HCT116 (cell line): ENCODE measurements around the gene DTD1. TPM values are rescaled to one million over a fixed set of nuclear protein-coding genes. Genes with fewer than 3 reads are reported as not detected.

Source experiments
- ATAC-seq: fragments of 200-7000 bp; cut with Tn5 transposase; 2 replicates; pipeline ENCODE4 v1.9.1; 2020; ENCODE audit warnings: mild to moderate bottlenecking, moderate library complexity
- BruUV-seq: library from RNA; stranded (reverse); fragments of 400-500 nt; replicated peaks from 2 replicates; lab custom pipeline; 2021; lab: Mats Ljungman, UMichigan
- CTCF ChIA-PET: fragments of 300-600 bp; sonication (Branson Sonifier 250); formaldehyde crosslinking; loops from one replicate; lab custom pipeline; 2021; ENCODE audit warnings: antibody characterized with exemption; lab: Charles Lee
- POLR2A ChIA-PET: fragments of 300-600, 350-600 bp; sonication (Branson Sonifier 250); formaldehyde crosslinking; loops from one replicate; lab custom pipeline; 2021; ENCODE audit warnings: antibody characterized with exemption; lab: Charles Lee
- RAD21 ChIA-PET, 2 experiments: fragments of 300-600 bp; sonication (Branson Sonifier 250); formaldehyde crosslinking; loops; one replicate each; lab custom pipeline; 2023; ENCODE audit warnings: low total read pairs in 2 of 2; ENCODE audit not compliant: uncharacterized antibody in 2 of 2, unreplicated experiment in 2 of 2, low non-redundant PET in 1 of 2; lab: Charles Lee
- DNase-seq: peaks from one replicate; pipeline ENCODE4 v3.0.0-alpha.2; 2010; ENCODE audit warnings: low read depth, low spot score
- H2AFZ ChIP-seq: fragments of 200-600 bp; shearing (Covaris generic), sonication (generic); 2 replicates; pipeline ENCODE4 v1.6.1; 2017; ENCODE audit warnings: low read depth, mixed run types, mixed read lengths, antibody characterized with exemption, low read length; ENCODE audit not compliant: poor library complexity, severe bottlenecking
- H3K27ac ChIP-seq: 2 replicates; pipeline ENCODE4 v1.5.1; 2012; ENCODE audit warnings: low read depth, low read length
- H3K27me3 ChIP-seq: fragments of 200-600 bp; sonication (generic); 2 replicates; pipeline ENCODE4 v1.6.1; 2016; ENCODE audit warnings: mixed run types, low read length, mixed read lengths; ENCODE audit not compliant: insufficient read depth
- H3K36me3 ChIP-seq, 2 experiments: fragments of 200-500 bp in 1 of 2; fragments of 200-600 bp in 1 of 2; sonication (Bioruptor generic) in 1 of 2; sonication (generic) in 1 of 2; 2 replicates each; pipeline versions ENCODE4 v1.5.1 to v1.6.1; 2014 to 2016; ENCODE audit warnings: low read length in 2 of 2, inconsistent platforms in 1 of 2, mixed read lengths in 1 of 2, mixed run types in 1 of 2; ENCODE audit not compliant: insufficient read depth in 2 of 2, control insufficient read depth in 1 of 2
- H3K4me1 ChIP-seq, 2 experiments: fragments of 200-600 bp in 1 of 2; sonication (generic) in 1 of 2; 2 replicates each; pipeline versions ENCODE4 v1.5.1 to v1.6.1; 2012 to 2017; ENCODE audit warnings: low read length in 2 of 2, inconsistent platforms in 1 of 2, mild to moderate bottlenecking in 1 of 2, mixed read lengths in 1 of 2, mixed run types in 1 of 2, moderate library complexity in 1 of 2; ENCODE audit not compliant: insufficient read depth in 2 of 2, control insufficient read depth in 1 of 2
- H3K4me2 ChIP-seq: fragments of 200-600 bp; sonication (generic); 2 replicates; pipeline ENCODE4 v1.6.1; 2017; ENCODE audit warnings: mixed run types, low read length, mixed read lengths
- H3K4me3 ChIP-seq, 2 experiments: fragments of 200-600 bp in 1 of 2; sonication (generic) in 1 of 2; replicated peaks in 1 of 2; 2 replicates each; pipeline ENCODE4 v1.5.1; 2011 to 2016; ENCODE audit warnings: low read length in 2 of 2, control low read depth in 1 of 2, low read depth in 1 of 2, mild to moderate bottlenecking in 1 of 2, mixed read lengths in 1 of 2, mixed run types in 1 of 2
- H3K79me2 ChIP-seq: fragments of 200-600 bp; sonication (generic); 2 replicates; pipeline ENCODE4 v1.6.1; 2017; ENCODE audit warnings: mild to moderate bottlenecking, mixed run types, low read length, moderate library complexity, mixed read lengths; ENCODE audit not compliant: insufficient read depth
- H3K9ac ChIP-seq: fragments of 200-600 bp; sonication (generic); 2 replicates; pipeline ENCODE4 v1.6.1; 2016; ENCODE audit warnings: low read length, mixed read lengths
- H3K9me2 ChIP-seq: fragments of 200-600 bp; sonication (generic), shearing (Covaris generic); 2 replicates; pipeline ENCODE4 v1.6.1; 2017; ENCODE audit warnings: mixed run types, mild to moderate bottlenecking, moderate library complexity; ENCODE audit not compliant: insufficient read depth
- H3K9me3 ChIP-seq, 2 experiments: fragments of 200-500 bp in 1 of 2; fragments of 200-600 bp in 1 of 2; sonication (Bioruptor generic) in 1 of 2; sonication (generic) in 1 of 2; 2 replicates each; pipeline ENCODE4 v1.6.1; 2014 to 2017; ENCODE audit warnings: low read length in 2 of 2, mixed read lengths in 2 of 2, inconsistent platforms in 1 of 2, low read depth in 1 of 2, mild to moderate bottlenecking in 1 of 2, mixed run types in 1 of 2, moderate library complexity in 1 of 2; ENCODE audit not compliant: control insufficient read depth in 1 of 2, insufficient read depth in 1 of 2
- H4K20me1 ChIP-seq: fragments of 200-600 bp; sonication (generic), shearing (Covaris generic); 2 replicates; pipeline ENCODE4 v1.6.1; 2017; ENCODE audit warnings: mixed run types, mild to moderate bottlenecking, moderate library complexity; ENCODE audit not compliant: insufficient read depth
- ATF3 ChIP-seq: IDR thresholded peaks from 2 replicates; pipeline ENCODE4 v1.6.1; 2012
- CEBPB ChIP-seq: IDR thresholded peaks from 2 replicates; pipeline ENCODE4 v1.6.1; 2012; ENCODE audit warnings: low read depth
- CTCF ChIP-seq, 3 experiments: fragments of 200-600 bp in 1 of 3; sonication (generic) in 1 of 3; IDR thresholded peaks in 2 of 3; conservative IDR thresholded peaks in 1 of 3; 2 replicates each; pipeline ENCODE4 v1.5.1; 2012 to 2017; ENCODE audit warnings: low read depth in 2 of 3, low read length in 2 of 3, antibody characterized with exemption in 1 of 3, borderline replicate concordance in 1 of 3, control low read depth in 1 of 3, mild to moderate bottlenecking in 1 of 3, mixed read lengths in 1 of 3, mixed run types in 1 of 3, moderate library complexity in 1 of 3; ENCODE audit not compliant: insufficient read depth in 1 of 3
- EGR1 ChIP-seq: IDR thresholded peaks from 2 replicates; pipeline ENCODE4 v1.6.1; 2012; ENCODE audit warnings: low read depth
- ELF1 ChIP-seq: IDR thresholded peaks from 2 replicates; pipeline ENCODE4 v1.6.1; 2012; ENCODE audit warnings: low read depth, borderline replicate concordance
- EZH2 ChIP-seq: fragments of 200-600 bp; sonication (generic); IDR thresholded peaks from 2 replicates; pipeline ENCODE4 v1.6.1; 2017; ENCODE audit warnings: antibody characterized with exemption, mixed run types
- EZH2phosphoT487 ChIP-seq: fragments of 200-600 bp; IDR thresholded peaks from 2 replicates; pipeline ENCODE4 v1.6.1; 2018; ENCODE audit warnings: antibody characterized with exemption, borderline replicate concordance
- FOSL1 ChIP-seq: IDR thresholded peaks from 2 replicates; pipeline ENCODE4 v1.6.1; 2012; ENCODE audit warnings: low read depth
- JUND ChIP-seq: IDR thresholded peaks from 2 replicates; pipeline ENCODE4 v1.6.1; 2012
- POLR2A ChIP-seq: IDR thresholded peaks from 2 replicates; pipeline ENCODE4 v1.7.0; 2011; ENCODE audit warnings: borderline replicate concordance; ENCODE audit not compliant: insufficient read depth, insufficient read length; ENCODE audit errors: extremely low read depth
- POLR2AphosphoS5 ChIP-seq: IDR thresholded peaks from 2 replicates; pipeline ENCODE4 v1.6.1; 2011; ENCODE audit warnings: mild to moderate bottlenecking, low read depth, low read length, moderate library complexity
- RAD21 ChIP-seq: IDR thresholded peaks from 2 replicates; pipeline ENCODE4 v1.6.1; 2012; ENCODE audit warnings: low read depth, mild to moderate bottlenecking
- REST ChIP-seq: IDR thresholded peaks from 2 replicates; pipeline ENCODE4 v1.6.1; 2012; ENCODE audit warnings: low read depth
- SP1 ChIP-seq: IDR thresholded peaks from 2 replicates; pipeline ENCODE4 v1.6.1; 2012; ENCODE audit warnings: low read depth
- SRF ChIP-seq: IDR thresholded peaks from 2 replicates; pipeline ENCODE4 v1.6.1; 2012; ENCODE audit warnings: low read depth
- ZNF274 ChIP-seq: fragments of 200-500 bp; sonication (Bioruptor generic); IDR thresholded peaks from 2 replicates; pipeline ENCODE4 v1.6.1; 2014; ENCODE audit warnings: mild to moderate bottlenecking, low read depth, low read length, inconsistent platforms
- intact Hi-C: fragments of 100-400 bp; cut with micrococcal nuclease; formaldehyde crosslinking; loops from 2 replicates; pipeline ENCODE4 v1.10.0; 2022
- total RNA-seq: library from RNA; stranded (reverse); gene quantifications from one replicate; pipeline ENCODE4 v1.2.1, GENCODE V29; 2021; ENCODE audit not compliant: unreplicated experiment
- TF ChIP-seq, protein P1 (sequence below): IDR thresholded peaks from 2 replicates; pipeline ENCODE4 v1.6.1; 2011; ENCODE audit warnings: mild to moderate bottlenecking, low read length, moderate library complexity; ENCODE audit not compliant: insufficient replicate concordance; ENCODE audit errors: extremely low read depth

Gene DTD1
- total RNA-seq, 1 experiment from 2014 or later = 54.5 TPM

DNA sequence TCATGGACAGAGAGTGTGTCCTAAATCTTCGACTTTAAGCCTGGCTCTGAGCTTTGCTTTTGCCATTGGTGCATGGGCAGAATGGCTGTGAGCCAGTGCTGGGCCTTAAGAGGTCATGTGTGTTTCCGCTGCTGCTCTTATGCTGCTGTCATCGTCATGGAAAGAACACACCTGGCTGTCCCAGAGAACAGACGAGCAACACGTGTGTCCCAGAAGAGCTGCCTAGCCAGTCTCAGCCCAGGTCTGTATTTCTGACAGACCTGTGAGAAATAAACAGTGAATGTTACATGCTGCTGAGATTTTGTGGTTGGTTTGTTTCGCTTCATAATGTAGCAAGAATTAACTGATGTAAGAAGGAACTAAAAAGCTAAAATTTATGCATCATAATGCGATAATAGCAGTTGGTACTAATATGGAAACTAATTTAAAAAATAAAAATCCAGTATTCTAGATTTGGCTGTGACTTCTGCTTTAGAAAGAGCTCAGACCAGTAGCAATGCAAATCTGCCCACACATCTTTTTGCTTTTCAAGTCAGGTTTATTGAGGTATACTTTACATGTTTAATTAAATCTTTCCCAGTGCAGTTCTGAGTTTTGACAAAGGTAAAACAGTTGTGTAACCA is 214.3 kb downstream of the DTD1 start:
- Histone ChIP-seq H3K4me1 (no peaks in the 10 kb centered on the region), H3K27me3 (no peaks in the 10 kb centered on the region; the same call in 1 of the 2 replicates), H3K4me2 (no peak overlapping the region), H3K27ac (no peak overlapping the region), H3K9me3 (no peaks in the 10 kb centered on the region), H3K9me2 (no peaks in the 10 kb centered on the region), H4K20me1 (no peaks in the 10 kb centered on the region), H3K36me3 (no peaks in the 10 kb centered on the region), H3K79me2 (no peaks in the 10 kb centered on the region), H3K4me3 (no peak overlapping the region), H3K9ac (no peak overlapping the region), H2AFZ (no peak overlapping the region)
- no peak for DNase-seq
- intact Hi-C loops = no loop called here
- TF ChIP-seq FOSL1 (no peak), ZNF274 (no peak), SRF (no peak), ATF3 (no peak), EZH2 (no peak), REST (no peak), EGR1 (no peak), SP1 (no peak), ELF1 (no peak), EZH2phosphoT487 (no peak), CTCF (IDR thresholded peaks at IDR 0.05 in 2 of 3, conservative IDR thresholded peaks at IDR 0.05 in 1 of 3; ENCODE audit: borderline replicate concordance in 1 of 3, insufficient read depth in 1 of 3, low read depth in 2 of 3, low read length in 2 of 3) (no peak), POLR2A (no peak), POLR2AphosphoS5 (no peak), RAD21 (no peak), JUND (no peak), CEBPB (no peak)
- TF ChIP-seq, protein P1, sequence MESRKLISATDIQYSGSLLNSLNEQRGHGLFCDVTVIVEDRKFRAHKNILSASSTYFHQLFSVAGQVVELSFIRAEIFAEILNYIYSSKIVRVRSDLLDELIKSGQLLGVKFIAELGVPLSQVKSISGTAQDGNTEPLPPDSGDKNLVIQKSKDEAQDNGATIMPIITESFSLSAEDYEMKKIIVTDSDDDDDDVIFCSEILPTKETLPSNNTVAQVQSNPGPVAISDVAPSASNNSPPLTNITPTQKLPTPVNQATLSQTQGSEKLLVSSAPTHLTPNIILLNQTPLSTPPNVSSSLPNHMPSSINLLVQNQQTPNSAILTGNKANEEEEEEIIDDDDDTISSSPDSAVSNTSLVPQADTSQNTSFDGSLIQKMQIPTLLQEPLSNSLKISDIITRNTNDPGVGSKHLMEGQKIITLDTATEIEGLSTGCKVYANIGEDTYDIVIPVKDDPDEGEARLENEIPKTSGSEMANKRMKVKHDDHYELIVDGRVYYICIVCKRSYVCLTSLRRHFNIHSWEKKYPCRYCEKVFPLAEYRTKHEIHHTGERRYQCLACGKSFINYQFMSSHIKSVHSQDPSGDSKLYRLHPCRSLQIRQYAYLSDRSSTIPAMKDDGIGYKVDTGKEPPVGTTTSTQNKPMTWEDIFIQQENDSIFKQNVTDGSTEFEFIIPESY = no peak
- POLR2A ChIA-PET = no interaction called here
- ATAC-seq = no peak
- CTCF ChIA-PET = no interaction called here
- no TSS peak for BruUV-seq
- RAD21 ChIA-PET = no interaction called here
